IMR-90 (cell line): ENCODE data around the gene SLC16A4. TPM values are rescaled to one million over a fixed set of nuclear protein-coding genes. Genes with fewer than 3 reads are reported as not detected.

Experiments used
- ATAC-seq: fragments of 200-7000 bp; cut with Tn5 transposase; 2 replicates; pipeline ENCODE4 v1.9.1; 2020; ENCODE audit warnings: low read depth, mild to moderate bottlenecking, moderate library complexity
- BruUV-seq: library from RNA; stranded (reverse); fragments of 400-500 nt; replicated peaks from 2 replicates; lab custom pipeline; 2021; lab: Mats Ljungman, UMichigan
- CTCF ChIA-PET: fragments of 300-600 bp; formaldehyde crosslinking; extraction: SDS; loops from one replicate; lab custom pipeline; 2021; ENCODE audit warnings: antibody characterized with exemption; lab: Yijun Ruan, JAX
- POLR2A ChIA-PET: fragments of 300-600 bp; sonication (Branson Sonifier 250); formaldehyde crosslinking; loops from one replicate; lab custom pipeline; 2022; ENCODE audit warnings: antibody characterized with exemption; ENCODE audit not compliant: unreplicated experiment; lab: Charles Lee
- DNase-seq: peaks from one replicate; pipeline ENCODE4 v3.0.0; 2013
- H2AFZ ChIP-seq: replicated peaks from 2 replicates; pipeline ENCODE3; 2013; ENCODE audit warnings: low read length, mild to moderate bottlenecking; ENCODE audit not compliant: poor library complexity
- H2AK5ac ChIP-seq: 2 replicates; pipeline ENCODE4 v1.6.1; 2013; ENCODE audit warnings: low read depth, low read length, inconsistent platforms
- H2AK9ac ChIP-seq: replicated peaks from 2 replicates; pipeline ENCODE3; 2013; ENCODE audit warnings: mild to moderate bottlenecking, low read depth, low read length, moderate library complexity; ENCODE audit not compliant: poor library complexity
- H2BK120ac ChIP-seq: 2 replicates; pipeline ENCODE4 v1.6.1; 2013; ENCODE audit warnings: low read depth, low read length, inconsistent platforms
- H2BK15ac ChIP-seq: 3 replicates; pipeline ENCODE4 v1.6.1; 2013; ENCODE audit warnings: low read depth, low read length, inconsistent platforms
- H2BK20ac ChIP-seq: 2 replicates; pipeline ENCODE4 v1.6.1; 2013; ENCODE audit warnings: low read depth, mild to moderate bottlenecking, inconsistent platforms, low read length, moderate library complexity
- H2BK5ac ChIP-seq: 2 replicates; pipeline ENCODE4 v1.6.1; 2013; ENCODE audit warnings: mild to moderate bottlenecking, low read depth, low read length, inconsistent platforms; ENCODE audit not compliant: poor library complexity, severe bottlenecking
- H3K14ac ChIP-seq: replicated peaks from 2 replicates; pipeline ENCODE4 v1.6.1; 2013; ENCODE audit warnings: low read depth, low read length, inconsistent platforms
- H3K18ac ChIP-seq: 2 replicates; pipeline ENCODE4 v1.6.1; 2013; ENCODE audit warnings: low read depth, low read length, control low read depth
- H3K23ac ChIP-seq: 2 replicates; pipeline ENCODE4 v1.6.1; 2013; ENCODE audit warnings: low read depth, low read length, inconsistent platforms
- H3K27ac ChIP-seq: 2 replicates; pipeline ENCODE4 v1.5.1; 2013; ENCODE audit warnings: mild to moderate bottlenecking, control low read depth, low read length; ENCODE audit not compliant: insufficient read depth
- H3K27me3 ChIP-seq: 2 replicates; pipeline ENCODE4 v1.6.1; 2013; ENCODE audit warnings: low read length; ENCODE audit not compliant: control insufficient read depth, insufficient read depth
- H3K36me3 ChIP-seq: 2 replicates; pipeline ENCODE4 v1.6.1; 2013; ENCODE audit warnings: low read length, mixed read lengths; ENCODE audit not compliant: control insufficient read depth, insufficient read depth
- H3K4ac ChIP-seq: 2 replicates; pipeline ENCODE4 v1.6.1; 2013; ENCODE audit warnings: low read depth, low read length, inconsistent platforms
- H3K4me1 ChIP-seq: 2 replicates; pipeline ENCODE4 v1.6.1; 2013; ENCODE audit warnings: low read length, mixed read lengths; ENCODE audit not compliant: control insufficient read depth, insufficient read depth
- H3K4me2 ChIP-seq: 2 replicates; pipeline ENCODE4 v1.6.1; 2013; ENCODE audit warnings: low read depth, mild to moderate bottlenecking, control low read depth, low read length, moderate library complexity
- H3K4me3 ChIP-seq: 2 replicates; pipeline ENCODE4 v1.5.1; 2013; ENCODE audit warnings: low read depth, mild to moderate bottlenecking, control low read depth, low read length, moderate library complexity; ENCODE audit not compliant: insufficient read depth
- H3K56ac ChIP-seq: 2 replicates; pipeline ENCODE4 v1.6.1; 2013; ENCODE audit warnings: low read length, inconsistent platforms; ENCODE audit not compliant: insufficient read depth; ENCODE audit errors: extremely low read depth
- H3K79me1 ChIP-seq, 2 experiments: 2 replicates each; pipeline ENCODE4 v1.6.1; 2013; ENCODE audit warnings: low read length in 2 of 2, inconsistent platforms in 1 of 2, low read depth in 1 of 2
- H3K9ac ChIP-seq: 2 replicates; pipeline ENCODE4 v1.6.1; 2013; ENCODE audit warnings: low read depth, low read length, control low read depth
- H3K9me1 ChIP-seq: 2 replicates; pipeline ENCODE4 v1.6.1; 2013; ENCODE audit warnings: low read length, inconsistent platforms; ENCODE audit not compliant: insufficient read depth
- H3K9me3 ChIP-seq: 2 replicates; pipeline ENCODE4 v1.6.1; 2013; ENCODE audit warnings: low read length; ENCODE audit not compliant: control insufficient read depth, insufficient read depth
- H4K20me1 ChIP-seq: 2 replicates; pipeline ENCODE4 v1.6.1; 2013; ENCODE audit warnings: low read length, inconsistent platforms; ENCODE audit not compliant: insufficient read depth
- H4K5ac ChIP-seq: 2 replicates; pipeline ENCODE4 v1.6.1; 2013; ENCODE audit warnings: mild to moderate bottlenecking, low read depth, low read length, control low read depth
- H4K8ac ChIP-seq, 2 experiments: 2 replicates each; pipeline ENCODE4 v1.6.1; 2013; ENCODE audit warnings: low read depth in 2 of 2, low read length in 2 of 2, control low read depth in 1 of 2, inconsistent platforms in 1 of 2
- H4K91ac ChIP-seq: 2 replicates; pipeline ENCODE4 v1.6.1; 2013; ENCODE audit warnings: low read depth, low read length, inconsistent platforms; ENCODE audit not compliant: insufficient read depth
- CHD1 ChIP-seq: IDR thresholded peaks from 2 replicates; pipeline ENCODE4 v1.6.1; 2012; ENCODE audit warnings: low read depth, low read length, improper control_type of control experiment
- CTCF ChIP-seq: conservative IDR thresholded peaks from 2 replicates; pipeline ENCODE4 v1.5.1; 2012; ENCODE audit warnings: mild to moderate bottlenecking, low read depth, low read length, improper control_type of control experiment
- ELK1 ChIP-seq: fragments of 150-350 bp; IDR thresholded peaks from 2 replicates; pipeline ENCODE4 v1.6.1; 2016; ENCODE audit warnings: low read depth, mild to moderate bottlenecking, low read length, moderate library complexity, borderline replicate concordance
- FOS ChIP-seq: fragments of 150-350 bp; IDR thresholded peaks from 2 replicates; pipeline ENCODE4 v1.6.1; 2016; ENCODE audit warnings: low read depth, low read length
- MAFK ChIP-seq: IDR thresholded peaks from 2 replicates; pipeline ENCODE4 v1.6.1; 2012; ENCODE audit warnings: low read depth, low read length, improper control_type of control experiment
- MAZ ChIP-seq: IDR thresholded peaks from 2 replicates; pipeline ENCODE4 v1.6.1; 2012; ENCODE audit warnings: low read depth, mild to moderate bottlenecking, low read length, improper control_type of control experiment, moderate library complexity, borderline replicate concordance
- NFE2L2 ChIP-seq: fragments of 150-350 bp; IDR thresholded peaks from 2 replicates; pipeline ENCODE4 v1.6.1; 2016; ENCODE audit warnings: low read depth, mild to moderate bottlenecking, low read length
- POLR2A ChIP-seq: IDR thresholded peaks from 2 replicates; pipeline ENCODE4 v1.6.1; 2012; ENCODE audit warnings: mild to moderate bottlenecking, low read depth, low read length
- RCOR1 ChIP-seq: IDR thresholded peaks from 2 replicates; pipeline ENCODE4 v1.6.1; 2012; ENCODE audit warnings: mild to moderate bottlenecking, low read length, improper control_type of control experiment; ENCODE audit not compliant: insufficient replicate concordance
- SMC3 ChIP-seq: fragments of 150-350 bp; IDR thresholded peaks from 2 replicates; pipeline ENCODE4 v1.6.1; 2016; ENCODE audit warnings: low read depth, mild to moderate bottlenecking, antibody characterized with exemption, low read length, moderate library complexity
- WGBS, 2 experiments: methylation state at CpG; one replicate each; pipeline versions ENCODE4 v1.1.5 to v1.1.7; 2013; ENCODE audit warnings: missing lambda C conversion rate in 2 of 2; ENCODE audit not compliant: insufficient read length in 1 of 2; ENCODE audit errors: extremely low coverage in 2 of 2; 5-methylcytosine and 5-hydroxymethylcytosine counted together
- dilution Hi-C: fragments of 300-500 bp; cut with HindIII; formaldehyde crosslinking; loops from one replicate; pipeline ENCODE4 v1.14.3; 2018; ENCODE audit warnings: low sequenced_read_pairs; ENCODE audit not compliant: unreplicated experiment
- in situ Hi-C: fragments of 300-500 bp; cut with MboI; formaldehyde crosslinking; loops from 3 replicates; pipeline ENCODE4 v1.14.3; 2019; ENCODE audit warnings: low sequenced_read_pairs, inconsistent platforms, mixed read lengths
- intact Hi-C: fragments of 100-400 bp; cut with micrococcal nuclease; formaldehyde crosslinking; loops from 2 replicates; pipeline ENCODE4 v1.10.0; 2022
- polyA plus RNA-seq, 3 experiments: library from polyadenylated mRNA; depleted of rRNA; stranded (reverse); fragments of >200 nt; gene quantifications; 2 replicates each; pipeline ENCODE4 v1.2.3, GENCODE V29; 2012; ENCODE audit warnings: low replicate concordance in 1 of 3
- total RNA-seq: library from RNA; depleted of rRNA; stranded (reverse); fragments of >200 nt; gene quantifications from 2 replicates; pipeline ENCODE4 v1.2.3, GENCODE V29; 2012
- TF ChIP-seq, protein P1 (sequence below): fragments of 150-350 bp; IDR thresholded peaks from 2 replicates; pipeline ENCODE4 v1.6.1; 2017; ENCODE audit warnings: mild to moderate bottlenecking, antibody characterized with exemption, low read length, low read depth

The SLC16A4 gene
- total and polyA plus RNA-seq, 2 of the 4 experiments (the other 2 are of a cell fraction), result 27.7 to 65.2 TPM

- no peak overlapping the region for H2BK20ac ChIP-seq
- dilution Hi-C loops (no loop called here), intact Hi-C loops (no loop called here), in situ Hi-C loops (no loop called here)
- H3K4ac ChIP-seq, result no peak overlapping the region
- POLR2A ChIA-PET, result no interaction called here
- H3K36me3 ChIP-seq, result peaks cover 3% of the 10 kb centered on the region; the same call in 1 of the 2 replicates
- no peak overlapping the region for H2BK120ac ChIP-seq
- no peak overlapping the region; the same call in 1 of the 2 replicates for H4K5ac ChIP-seq
- no peak overlapping the region for H3K4me3 ChIP-seq
- no peak overlapping the region for H3K9ac ChIP-seq
- H2BK15ac ChIP-seq, result no peak overlapping the region
- peaks cover 22% of the 10 kb centered on the region for H3K4me1 ChIP-seq
- H2AFZ ChIP-seq, result no peak overlapping the region
- H3K14ac ChIP-seq, result 0 out of 2 replicates have a peak overlapping the region, but pooled peaks have one; percentile 2
- peaks cover 0 to 27% of the 10 kb centered on the region in 2 experiments; a peak in 3 of 4 replicates for H3K79me1 ChIP-seq
- no peak overlapping the region for H3K56ac ChIP-seq
- H4K20me1 ChIP-seq, result no peaks in the 10 kb centered on the region
- TF ChIP-seq CTCF, result no peak
- TF ChIP-seq ELK1, result no peak
- TF ChIP-seq NFE2L2, result no peak
- no peak for TF ChIP-seq SMC3
- TF ChIP-seq POLR2A, result no peak
- TF ChIP-seq MAZ, result no peak
- no peak for TF ChIP-seq MAFK
- TF ChIP-seq, protein P1, sequence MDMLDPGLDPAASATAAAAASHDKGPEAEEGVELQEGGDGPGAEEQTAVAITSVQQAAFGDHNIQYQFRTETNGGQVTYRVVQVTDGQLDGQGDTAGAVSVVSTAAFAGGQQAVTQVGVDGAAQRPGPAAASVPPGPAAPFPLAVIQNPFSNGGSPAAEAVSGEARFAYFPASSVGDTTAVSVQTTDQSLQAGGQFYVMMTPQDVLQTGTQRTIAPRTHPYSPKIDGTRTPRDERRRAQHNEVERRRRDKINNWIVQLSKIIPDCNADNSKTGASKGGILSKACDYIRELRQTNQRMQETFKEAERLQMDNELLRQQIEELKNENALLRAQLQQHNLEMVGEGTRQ, result no peak
- no peak for TF ChIP-seq RCOR1
- no peak for TF ChIP-seq FOS
- no peak for TF ChIP-seq CHD1
- no peak overlapping the region for H2AK9ac ChIP-seq
- no peak overlapping the region for H3K4me2 ChIP-seq
- H2AK5ac ChIP-seq, result peak overlapping the region; percentile 29; the same call in 1 of the 2 replicates
- no peak overlapping the region for H3K23ac ChIP-seq
- no peak overlapping the region for H3K18ac ChIP-seq
- peak overlapping the region; percentile 28 for H2BK5ac ChIP-seq
- WGBS, 2 experiments, result 100% methylated on average over 2 of the region's 19 CpGs; no CpG with 5 or more reads in 1 of the 2 experiments
- H3K27ac ChIP-seq, result no peak overlapping the region
- ATAC-seq (no peak), DNase-seq (no peak)
- CTCF ChIA-PET, result no interaction called here
- BruUV-seq, result no TSS peak
- H4K8ac ChIP-seq, result no peak overlapping the region
- no peak overlapping the region for H4K91ac ChIP-seq
- H3K9me1 ChIP-seq, result peaks cover 6% of the 10 kb centered on the region; the same call in 1 of the 2 replicates
- no peaks in the 10 kb centered on the region for H3K9me3 ChIP-seq
- H3K27me3 ChIP-seq, result no peaks in the 10 kb centered on the region
These were observed 6.1 kb downstream of the SLC16A4 start for GRCh38 chr1:110384581-110385321.
